MCF 10A (cell line): ENCODE results near the gene GLOD4. TPM values are rescaled to one million over a fixed set of nuclear protein-coding genes. Genes with fewer than 3 reads are reported as not detected.
A peak's percentile ranks its signal among the peaks of the same experiment; 100 is the strongest.
"Not testable (repeated sequence)": the region's sequence is repeated elsewhere in the genome, so short reads cannot be mapped to it uniquely, and the experiment has no call there.

Source experiments
- BruUV-seq: library from RNA; stranded (reverse); fragments of 400-500 nt; replicated peaks from 2 replicates; lab custom pipeline; 2021; lab: Mats Ljungman, UMichigan
- CTCF ChIA-PET: fragments of 300-600 bp; sonication (Branson Sonifier 250); formaldehyde crosslinking; extraction: SDS; loops from one replicate; lab custom pipeline; 2021; ENCODE audit warnings: antibody characterized with exemption, inconsistent platforms; lab: Yijun Ruan, JAX
- POLR2A ChIA-PET: fragments of 300-600, 350-650 bp; sonication (Branson Sonifier 250); formaldehyde crosslinking; extraction: SDS; loops from one replicate; lab custom pipeline; 2020; ENCODE audit warnings: antibody characterized with exemption, inconsistent platforms; lab: Yijun Ruan, JAX
- DNase-seq: peaks from one replicate; pipeline ENCODE4 v3.0.0-alpha.2; 2018; ENCODE audit not compliant: unreplicated experiment
- H3K27ac Mint-ChIP-seq: one replicate; pipeline ENCODE4 v1.8.0; 2022; ENCODE audit warnings: mild to moderate bottlenecking, low read depth, mixed read lengths; ENCODE audit not compliant: unreplicated experiment
- H3K27me3 Mint-ChIP-seq: one replicate; pipeline ENCODE4 v1.8.0; 2022; ENCODE audit warnings: mixed read lengths; ENCODE audit not compliant: insufficient read depth, unreplicated experiment
- H3K36me3 Mint-ChIP-seq: one replicate; pipeline ENCODE4 v1.8.0; 2022; ENCODE audit warnings: mild to moderate bottlenecking, moderate library complexity, mixed read lengths; ENCODE audit not compliant: insufficient read depth, unreplicated experiment
- H3K4me1 Mint-ChIP-seq: one replicate; pipeline ENCODE4 v1.8.0; 2022; ENCODE audit warnings: mixed read lengths; ENCODE audit not compliant: insufficient read depth, unreplicated experiment
- H3K4me3 Mint-ChIP-seq: one replicate; pipeline ENCODE4 v1.8.0; 2022; ENCODE audit warnings: mild to moderate bottlenecking, moderate library complexity, mixed read lengths; ENCODE audit not compliant: unreplicated experiment
- H3K9me3 Mint-ChIP-seq: one replicate; pipeline ENCODE4 v1.8.0; 2022; ENCODE audit warnings: mixed read lengths; ENCODE audit not compliant: unreplicated experiment
- CTCF ChIP-seq: fragments of 200-600 bp; IDR thresholded peaks from one replicate; pipeline ENCODE4 v1.8.0; 2022; ENCODE audit warnings: antibody characterized with exemption, mild to moderate bottlenecking; ENCODE audit not compliant: unreplicated experiment
- intact Hi-C: fragments of 100-400 bp; cut with micrococcal nuclease; formaldehyde crosslinking; loops from 2 replicates; pipeline ENCODE4 v1.14.1; 2022
- total RNA-seq: library from RNA; stranded (reverse); gene quantifications from 2 replicates; pipeline ENCODE4 v1.2.3, GENCODE V29; 2022

The GLOD4 gene
- total RNA-seq, 1 experiment from 2014 or later = 62.6 TPM

DNA sequence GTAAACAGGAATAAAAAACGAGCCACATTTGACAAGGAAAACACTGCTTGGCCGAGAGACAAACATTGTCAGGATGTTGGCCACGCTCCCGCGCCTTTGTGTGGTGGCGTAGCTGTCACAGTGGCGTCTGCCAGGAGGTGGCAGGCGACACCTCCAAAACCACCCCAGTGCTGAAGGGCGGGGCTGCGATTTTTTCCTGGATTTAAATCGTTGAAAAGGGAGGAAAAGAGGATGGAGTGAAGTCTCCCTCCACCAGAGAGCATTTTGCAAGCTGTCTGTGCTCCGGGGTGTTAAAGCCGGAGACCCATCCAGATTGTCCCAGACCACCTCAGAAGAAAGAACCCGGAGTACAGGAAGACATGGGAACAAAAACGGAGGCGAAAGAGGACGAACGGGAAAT, 12.8 kb upstream of the GLOD4 start:
- ChIA-PET POLR2A (interaction anchor here (1.1 to 4.4 kb wide), 4 partner anchors 13 to 202 kb away, joined by 3 to 17 read pairs (median 8); partner anchors contain the start of genes GLOD4, MRM3, NXN and TIMM22), CTCF (interaction anchor here (1.0 to 5.3 kb wide), 5 partner anchors 8 to 205 kb away, joined by 4 to 53 read pairs (median 4); partner anchors contain the start of genes NXN and TIMM22)
- H3K27ac Mint-ChIP-seq = no peak overlapping the region
- no peaks in the 10 kb centered on the region for H3K9me3 Mint-ChIP-seq
- no peaks in the 10 kb centered on the region for H3K27me3 Mint-ChIP-seq
- no TSS peak for BruUV-seq
- peak; percentile 58 for DNase-seq
- peaks cover 28% of the 10 kb centered on the region for H3K36me3 Mint-ChIP-seq
- H3K4me1 Mint-ChIP-seq = peaks cover 6% of the 10 kb centered on the region
- TF ChIP-seq CTCF = peak; percentile 70
- intact Hi-C loops = loop anchor here (1.0 kb wide), 2 partner anchors 84 to 186 kb away; no protein-coding TSS in a partner anchor
- H3K4me3 Mint-ChIP-seq = no peak overlapping the region

DNA sequence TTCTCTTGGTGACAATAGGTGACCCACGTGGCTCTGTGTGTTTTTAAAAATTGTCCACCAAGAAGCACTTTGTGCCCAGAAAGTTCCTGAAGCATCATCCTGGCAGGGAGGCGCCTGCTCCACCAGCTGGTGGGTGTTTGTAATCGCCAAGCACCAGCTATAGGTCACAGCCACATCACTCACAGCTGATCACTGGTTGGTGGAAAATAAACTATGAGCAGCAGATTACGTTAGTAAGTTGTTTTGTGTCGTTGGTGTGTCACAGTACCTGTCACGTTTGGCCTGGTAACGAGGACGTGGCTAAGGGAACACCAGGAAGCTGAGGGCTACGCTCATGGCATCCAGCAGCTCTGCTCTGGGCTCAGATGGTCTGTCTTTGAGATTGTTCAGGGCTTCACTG, 10.2 kb upstream of the GLOD4 start:
- ChIA-PET POLR2A (interaction anchor here (0.9 to 2.1 kb wide), 3 partner anchors 10 to 189 kb away, joined by 3 to 12 read pairs (median 4); partner anchors contain the start of genes GLOD4 and MRM3), CTCF (interaction anchor here (0.7 to 1.5 kb wide), 3 partner anchors 92 to 207 kb away, joined by 3 to 8 read pairs (median 3); partner anchors contain the start of gene TIMM22)
- Mint-ChIP-seq H3K9me3 (no peaks in the 10 kb centered on the region), H3K4me3 (no peak overlapping the region), H3K36me3 (peaks cover 37% of the 10 kb centered on the region), H3K4me1 (peaks cover 6% of the 10 kb centered on the region), H3K27me3 (no peaks in the 10 kb centered on the region), H3K27ac (no peak overlapping the region)
- no peak for DNase-seq
- TF ChIP-seq CTCF = no peak
- intact Hi-C loops = no loop called here
- no TSS peak for BruUV-seq

DNA sequence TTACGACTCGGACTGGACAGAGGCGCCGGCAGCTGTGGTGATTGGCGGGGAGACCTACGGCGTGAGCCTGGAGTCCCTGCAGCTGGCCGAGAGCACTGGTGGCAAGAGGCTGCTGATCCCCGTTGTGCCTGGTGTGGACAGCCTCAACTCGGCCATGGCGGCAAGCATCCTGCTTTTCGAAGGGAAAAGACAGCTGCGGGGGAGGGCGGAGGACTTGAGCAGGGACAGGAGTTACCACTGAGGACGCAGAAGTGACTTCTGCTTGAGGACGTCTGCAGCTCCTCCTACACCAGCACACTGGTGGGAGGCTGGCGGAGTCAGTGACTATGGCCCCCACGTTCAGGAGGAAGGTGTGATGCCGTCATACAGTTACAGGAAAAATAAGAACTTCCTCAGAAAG, 9.7 kb upstream of the GLOD4 start:
- intact Hi-C loops = no loop called here
- peaks cover 6% of the 10 kb centered on the region for H3K4me1 Mint-ChIP-seq
- TSS peak; percentile 54 for BruUV-seq
- no peak for TF ChIP-seq CTCF
- peaks cover 42% of the 10 kb centered on the region for H3K36me3 Mint-ChIP-seq
- H3K27ac Mint-ChIP-seq = no peak overlapping the region
- H3K9me3 Mint-ChIP-seq = no peaks in the 10 kb centered on the region
- no peak overlapping the region for H3K4me3 Mint-ChIP-seq
- ChIA-PET CTCF (interaction anchor here (0.7 to 1.5 kb wide), 3 partner anchors 92 to 208 kb away, joined by 3 to 8 read pairs (median 3); partner anchors contain the start of gene TIMM22), POLR2A (interaction anchor here (0.9 to 2.1 kb wide), 3 partner anchors 10 to 189 kb away, joined by 3 to 12 read pairs (median 4); partner anchors contain the start of genes GLOD4 and MRM3)
- DNase-seq = no peak
- no peaks in the 10 kb centered on the region for H3K27me3 Mint-ChIP-seq

DNA sequence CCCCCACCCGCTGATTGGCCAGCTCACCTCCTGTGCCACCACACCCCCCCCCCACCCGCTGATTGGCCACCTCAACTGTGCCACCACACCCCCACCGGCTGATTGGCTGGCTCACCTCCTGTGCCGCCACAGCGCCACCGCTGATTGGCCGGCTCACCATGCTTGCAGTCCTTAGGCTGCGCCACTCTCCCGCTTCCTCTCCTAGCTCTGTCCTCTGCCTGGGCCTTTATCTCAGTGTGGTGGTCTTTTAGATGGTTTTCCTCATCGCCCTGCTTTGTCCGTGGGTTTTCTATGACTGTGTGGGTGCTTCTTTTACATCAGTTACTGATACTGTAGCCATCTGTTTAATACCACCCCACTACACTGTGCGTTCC, 8.8 kb upstream of the GLOD4 start:
- DNase-seq, H3K4me1 Mint-ChIP-seq, H3K4me3 Mint-ChIP-seq, H3K9me3 Mint-ChIP-seq, intact Hi-C loops, H3K27me3 Mint-ChIP-seq, CTCF ChIA-PET, H3K27ac Mint-ChIP-seq, BruUV-seq: not testable (repeated sequence)
- POLR2A ChIA-PET = interaction anchor here (0.7 to 2.1 kb wide), 2 partner anchors 9 to 33 kb away, joined by 3 to 12 read pairs; partner anchors contain the start of genes GLOD4 and MRM3
- peaks cover 48% of the 10 kb centered on the region for H3K36me3 Mint-ChIP-seq

- H3K27ac Mint-ChIP-seq, intact Hi-C loops, DNase-seq, H3K27me3 Mint-ChIP-seq, H3K4me1 Mint-ChIP-seq, BruUV-seq, H3K9me3 Mint-ChIP-seq, H3K4me3 Mint-ChIP-seq, CTCF ChIA-PET: not testable (repeated sequence)
- peaks cover 48% of the 10 kb centered on the region for H3K36me3 Mint-ChIP-seq
- POLR2A ChIA-PET = interaction anchor here (0.7 to 2.1 kb wide), 2 partner anchors 8 to 32 kb away, joined by 3 to 12 read pairs; partner anchors contain the start of genes GLOD4 and MRM3
Measured at GRCh38 chr17:789931-790873, 8.1 kb upstream of the GLOD4 start.
